PC-3 (cell line): Measurements from ENCODE around the gene NEDD4L.

Source experiments
- EZH2 ChIP-seq: fragments of 300-600 bp; sonication (generic); IDR thresholded peaks from one replicate; pipeline ENCODE4 v1.6.1; 2017; ENCODE audit warnings: antibody characterized with exemption, mild to moderate bottlenecking, low read length; ENCODE audit not compliant: unreplicated experiment
- EZH2phosphoT487 ChIP-seq: fragments of 300-600 bp; sonication (generic); IDR thresholded peaks from 2 replicates; pipeline ENCODE4 v1.6.1; 2018; ENCODE audit warnings: mild to moderate bottlenecking, antibody characterized with exemption, low read length, borderline replicate concordance
- TF ChIP-seq, protein P1 (sequence below): fragments of 300-600 bp; sonication (generic); conservative IDR thresholded peaks from 2 replicates; pipeline ENCODE4 v1.5.1; 2017; ENCODE audit warnings: antibody characterized with exemption, low read depth, mild to moderate bottlenecking, low read length

DNA sequence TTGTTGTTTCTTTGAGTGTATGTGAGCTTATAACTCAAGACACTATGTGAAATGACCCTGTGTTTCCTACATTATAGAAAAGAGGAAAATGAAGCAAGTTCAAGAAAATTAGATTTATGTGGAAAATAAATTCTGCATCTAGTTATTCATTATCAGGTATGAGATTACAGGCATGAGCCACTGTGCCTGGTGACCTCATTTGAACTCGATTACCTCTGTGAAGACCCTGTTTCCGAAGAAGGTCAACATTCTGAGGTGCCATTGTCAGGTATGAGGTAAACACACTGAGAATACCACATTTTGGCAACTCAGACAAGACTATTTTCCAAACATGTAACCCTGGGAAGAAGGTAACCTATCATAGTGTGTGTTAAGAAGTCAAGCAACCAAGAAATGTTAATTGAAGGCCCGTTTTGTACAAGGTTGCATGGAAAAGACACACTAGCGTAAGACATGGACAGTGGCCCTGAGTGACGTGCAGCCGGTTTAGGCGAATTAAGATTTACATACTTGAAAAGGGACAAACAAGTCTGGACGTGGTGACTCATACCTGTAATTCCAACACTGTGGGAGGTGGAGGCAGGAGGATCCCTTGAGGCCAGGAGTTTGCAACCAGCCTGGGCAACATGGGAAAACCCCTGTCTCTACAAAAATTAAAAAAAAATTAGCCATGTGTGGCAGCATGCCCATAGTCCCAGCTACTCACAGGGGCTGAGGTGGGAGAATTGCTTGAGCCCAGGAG is 186.6 kb downstream of the NEDD4L start:
- TF ChIP-seq, protein P1, sequence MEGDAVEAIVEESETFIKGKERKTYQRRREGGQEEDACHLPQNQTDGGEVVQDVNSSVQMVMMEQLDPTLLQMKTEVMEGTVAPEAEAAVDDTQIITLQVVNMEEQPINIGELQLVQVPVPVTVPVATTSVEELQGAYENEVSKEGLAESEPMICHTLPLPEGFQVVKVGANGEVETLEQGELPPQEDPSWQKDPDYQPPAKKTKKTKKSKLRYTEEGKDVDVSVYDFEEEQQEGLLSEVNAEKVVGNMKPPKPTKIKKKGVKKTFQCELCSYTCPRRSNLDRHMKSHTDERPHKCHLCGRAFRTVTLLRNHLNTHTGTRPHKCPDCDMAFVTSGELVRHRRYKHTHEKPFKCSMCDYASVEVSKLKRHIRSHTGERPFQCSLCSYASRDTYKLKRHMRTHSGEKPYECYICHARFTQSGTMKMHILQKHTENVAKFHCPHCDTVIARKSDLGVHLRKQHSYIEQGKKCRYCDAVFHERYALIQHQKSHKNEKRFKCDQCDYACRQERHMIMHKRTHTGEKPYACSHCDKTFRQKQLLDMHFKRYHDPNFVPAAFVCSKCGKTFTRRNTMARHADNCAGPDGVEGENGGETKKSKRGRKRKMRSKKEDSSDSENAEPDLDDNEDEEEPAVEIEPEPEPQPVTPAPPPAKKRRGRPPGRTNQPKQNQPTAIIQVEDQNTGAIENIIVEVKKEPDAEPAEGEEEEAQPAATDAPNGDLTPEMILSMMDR, result no peak
- TF ChIP-seq EZH2 (no peak), EZH2phosphoT487 (no peak)
